HG03521 (cell line): ENCODE data around the gene DIP2C.
"Not testable (repeated sequence)": the region's sequence is repeated elsewhere in the genome, so short reads cannot be mapped to it uniquely, and the experiment has no call there.

Experiments used
- ATAC-seq: cut with Tn5 transposase; IDR thresholded peaks from one replicate; pipeline ENCODE4 v1.9.1; 2021; ENCODE audit warnings: mild to moderate bottlenecking, moderate library complexity; ENCODE audit not compliant: unreplicated experiment

Gene DIP2C

DNA sequence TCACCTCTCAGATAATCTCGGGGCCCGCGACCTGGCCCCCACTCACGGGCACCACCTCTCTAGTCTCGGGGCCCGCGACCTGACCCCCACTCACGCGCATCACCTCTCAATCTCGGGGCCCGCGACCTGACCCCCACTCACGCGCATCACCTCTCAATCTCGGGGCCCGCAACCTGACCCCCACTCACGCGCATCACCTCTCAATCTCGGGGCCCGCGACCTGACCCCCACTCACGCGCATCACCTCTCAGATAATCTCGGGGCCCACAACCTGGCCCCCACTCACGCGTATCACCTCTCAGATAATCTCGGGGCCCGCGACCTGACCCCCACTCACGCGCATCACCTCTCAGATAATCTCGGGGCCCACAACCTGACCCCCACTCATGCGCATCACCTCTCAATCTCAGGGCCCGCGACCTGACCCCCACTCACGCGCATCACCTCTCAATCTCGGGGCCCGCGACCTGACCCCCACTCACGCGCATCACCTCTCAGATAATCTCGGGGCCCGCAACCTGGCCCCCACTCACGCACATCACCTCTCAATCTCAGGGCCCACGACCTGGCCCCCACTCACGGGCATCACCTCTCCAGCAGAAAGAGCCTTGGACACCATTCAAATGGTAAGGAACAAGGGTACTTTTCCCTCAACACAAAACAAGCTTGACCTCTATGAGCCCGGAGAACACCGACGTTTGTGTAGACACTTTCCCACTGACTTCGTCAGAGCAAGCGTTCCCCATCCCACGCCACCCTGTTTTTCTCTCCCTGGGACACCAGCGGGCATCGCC, 104.8 kb downstream of the DIP2C start:
- ATAC-seq, result not testable (repeated sequence)

DNA sequence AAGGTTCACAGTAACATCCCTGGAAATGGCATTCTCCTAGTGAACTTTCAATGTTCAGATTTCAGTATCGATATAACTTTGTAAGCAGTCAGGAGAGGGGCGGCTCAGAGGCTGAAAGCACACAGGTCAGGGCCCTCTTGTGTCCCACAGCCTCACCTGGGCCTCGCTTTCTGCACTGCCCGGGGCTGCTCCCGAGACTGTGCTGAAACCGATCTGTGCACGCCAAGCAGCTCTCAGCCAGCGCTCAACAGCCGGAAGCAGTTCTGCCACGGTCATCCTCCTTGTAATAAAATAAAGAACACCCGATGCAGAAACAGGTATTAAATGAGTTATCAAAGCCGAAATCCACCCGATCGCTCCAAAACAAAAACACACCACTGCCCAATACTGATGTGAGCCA, 106.0 kb downstream of the DIP2C start:
- no peak for ATAC-seq

DNA sequence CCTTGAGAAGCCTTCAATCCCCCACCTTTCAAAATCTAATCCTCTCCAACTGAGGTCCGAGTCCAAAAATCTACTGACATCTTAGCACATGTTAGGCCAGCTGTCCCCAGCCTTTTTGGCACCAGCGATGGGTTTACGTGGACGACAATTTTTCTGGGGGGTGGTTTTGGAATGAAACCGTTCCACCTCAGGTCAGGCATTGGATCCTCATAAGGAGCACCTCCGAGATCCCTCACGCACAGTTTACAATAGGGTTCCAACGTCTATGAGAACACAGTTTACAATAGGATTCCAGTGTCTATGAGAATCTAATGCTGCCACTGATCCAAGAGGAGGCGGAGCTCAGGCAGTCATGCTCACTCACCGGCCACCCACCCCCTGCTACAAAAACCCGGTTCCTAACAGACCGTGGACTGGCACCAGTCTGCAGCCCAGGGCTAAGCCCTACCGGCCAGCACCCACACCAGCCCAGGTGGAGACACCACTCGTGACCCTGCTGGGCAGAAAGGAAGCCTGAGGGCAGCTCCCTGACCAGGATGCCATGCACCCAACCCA, 107.6 kb downstream of the DIP2C start:
- no peak for ATAC-seq

DNA sequence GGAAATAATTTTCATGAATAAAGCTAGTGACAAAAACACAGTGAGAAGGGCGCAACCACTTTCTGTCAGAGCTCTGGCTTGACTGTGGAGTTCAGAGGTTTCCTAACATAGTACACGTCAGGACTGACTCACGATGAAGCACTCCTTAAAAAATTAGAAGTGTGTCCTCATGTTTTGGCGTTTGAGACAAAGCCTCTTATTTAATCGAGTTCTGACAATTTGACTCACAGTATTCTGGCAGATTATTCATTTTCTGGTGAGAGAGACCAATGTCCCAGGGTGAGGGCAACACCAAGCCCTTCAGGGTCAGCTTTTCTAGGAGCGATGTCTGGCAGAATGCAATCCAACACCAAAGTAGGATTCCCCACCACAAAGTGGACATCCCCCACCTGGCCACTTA, 108.7 kb downstream of the DIP2C start:
- ATAC-seq, result no peak

DNA sequence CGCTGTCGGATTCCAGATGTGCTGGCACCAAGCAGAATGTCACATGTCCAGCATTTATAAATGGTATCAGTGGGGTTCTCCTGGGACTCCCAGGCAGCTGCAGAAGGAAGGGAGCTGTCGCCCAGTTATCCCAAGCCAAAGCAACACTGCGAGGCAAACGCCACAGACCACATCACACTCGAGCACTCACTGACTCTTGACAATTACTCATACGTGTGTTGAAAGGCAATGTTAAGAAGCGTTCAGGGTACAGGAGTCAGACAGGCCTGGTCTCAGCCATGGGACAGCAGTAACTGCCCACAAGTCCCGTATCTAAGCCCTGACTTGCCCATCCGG, 113.4 kb downstream of the DIP2C start:
- no peak for ATAC-seq

DNA sequence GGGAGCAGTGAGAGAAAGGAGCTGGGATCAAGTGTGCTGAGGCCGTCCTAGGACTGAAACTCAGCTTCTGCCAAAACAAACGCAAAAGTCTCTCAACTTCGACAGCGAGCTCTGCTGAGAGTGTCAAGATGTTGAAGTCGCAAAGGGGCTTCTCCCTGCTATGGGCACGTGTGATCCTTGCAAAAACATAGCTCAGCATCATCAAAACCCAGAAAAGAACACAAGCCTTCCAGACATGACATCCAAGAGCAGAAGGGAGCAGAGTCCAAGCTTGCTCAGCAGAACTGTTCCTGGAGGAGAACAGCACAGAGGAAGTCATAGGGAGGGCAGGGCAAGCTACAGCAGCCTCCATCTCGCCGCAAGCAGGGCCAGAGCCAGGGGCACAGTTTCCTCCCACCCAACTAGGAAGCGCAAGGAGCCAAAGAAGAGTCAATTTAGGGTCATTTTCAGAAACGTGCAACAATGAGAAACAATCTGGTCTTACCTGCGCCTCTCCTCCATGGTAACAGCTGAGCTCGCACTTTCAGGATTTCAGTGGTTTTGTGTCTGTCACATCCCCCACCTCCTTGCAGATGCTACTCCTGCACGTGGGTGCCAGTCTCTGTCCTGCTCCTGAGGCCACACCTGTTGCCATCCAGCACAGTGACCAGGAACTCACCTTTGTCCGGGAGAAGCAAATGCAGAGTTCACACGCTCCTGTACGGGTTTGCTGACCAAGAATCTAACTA, 113.9 kb downstream of the DIP2C start:
- no peak for ATAC-seq

DNA sequence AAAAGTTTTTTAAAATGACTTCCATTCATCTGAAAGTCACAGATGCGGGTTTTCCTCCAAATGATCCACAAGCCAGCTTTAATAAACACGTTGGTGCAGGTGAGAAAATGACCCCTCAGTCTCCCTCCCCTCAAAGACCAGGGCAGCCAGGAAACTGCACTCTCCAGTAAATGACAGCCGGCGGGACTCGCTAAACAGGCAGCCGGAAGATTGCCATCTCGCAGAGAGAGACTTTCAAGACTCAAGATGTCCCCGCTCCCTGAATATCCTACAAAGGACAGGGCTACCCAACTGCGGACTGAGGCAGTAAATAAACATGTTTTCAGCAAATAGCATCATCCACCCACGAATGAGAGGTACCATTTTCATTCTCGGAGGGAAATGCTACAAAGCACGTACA, 116.8 kb downstream of the DIP2C start:
- no peak for ATAC-seq

DNA sequence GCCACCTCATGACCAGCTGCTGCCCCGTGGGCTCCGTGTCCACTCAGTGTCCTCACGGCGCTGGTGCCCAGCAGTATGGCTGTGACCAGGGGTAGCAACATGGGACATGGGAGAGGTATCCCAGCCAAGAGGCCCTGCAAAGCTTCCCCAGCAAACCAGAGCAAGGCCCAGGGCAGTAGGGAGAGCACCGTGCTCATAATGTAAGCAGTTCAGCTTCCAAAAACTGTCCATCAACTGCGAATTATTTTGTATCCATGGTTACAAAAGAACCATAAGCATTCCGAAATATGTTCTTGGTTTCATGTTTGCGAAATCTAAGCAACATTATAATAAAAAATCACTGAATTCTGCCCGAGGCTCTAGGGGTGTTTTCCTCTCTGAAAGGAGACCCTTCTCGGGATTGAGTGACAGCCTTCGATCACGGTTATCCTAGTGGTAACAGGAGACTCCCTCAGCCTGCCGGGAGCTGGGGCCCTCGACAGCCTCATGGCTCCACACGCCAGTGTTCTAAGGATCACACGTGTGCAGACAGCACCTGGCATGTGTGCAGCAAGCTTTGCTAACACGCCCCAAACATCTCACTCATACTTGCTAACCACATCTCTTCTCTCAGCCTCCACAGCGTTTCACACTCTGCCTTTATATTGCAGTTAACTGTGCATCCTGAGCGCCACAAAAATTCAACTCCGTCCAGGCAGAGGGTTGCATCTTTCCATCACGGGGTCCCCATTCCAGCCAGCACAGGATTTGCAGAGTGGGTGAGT, 117.6 kb downstream of the DIP2C start:
- no peak for ATAC-seq

DNA sequence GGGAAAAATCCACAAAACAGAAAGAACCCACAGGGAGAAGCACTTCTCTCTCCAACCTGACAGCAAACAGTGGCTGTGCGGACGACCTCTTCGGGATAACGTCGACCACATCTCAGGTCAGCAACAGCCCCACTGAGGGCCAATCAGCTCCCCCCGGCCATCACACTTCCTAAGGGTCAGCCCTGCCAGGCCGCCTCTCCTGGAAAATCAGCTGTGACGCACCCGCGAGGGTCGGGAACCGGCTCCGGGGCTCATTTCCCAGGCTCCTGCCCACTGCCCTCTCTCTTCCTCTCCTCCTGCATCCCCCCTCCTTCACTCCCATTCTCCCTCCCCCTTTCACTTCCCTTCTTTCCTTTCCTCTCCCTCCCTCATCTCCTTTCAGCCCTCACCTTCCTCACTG, 118.3 kb downstream of the DIP2C start:
- no peak for ATAC-seq

DNA sequence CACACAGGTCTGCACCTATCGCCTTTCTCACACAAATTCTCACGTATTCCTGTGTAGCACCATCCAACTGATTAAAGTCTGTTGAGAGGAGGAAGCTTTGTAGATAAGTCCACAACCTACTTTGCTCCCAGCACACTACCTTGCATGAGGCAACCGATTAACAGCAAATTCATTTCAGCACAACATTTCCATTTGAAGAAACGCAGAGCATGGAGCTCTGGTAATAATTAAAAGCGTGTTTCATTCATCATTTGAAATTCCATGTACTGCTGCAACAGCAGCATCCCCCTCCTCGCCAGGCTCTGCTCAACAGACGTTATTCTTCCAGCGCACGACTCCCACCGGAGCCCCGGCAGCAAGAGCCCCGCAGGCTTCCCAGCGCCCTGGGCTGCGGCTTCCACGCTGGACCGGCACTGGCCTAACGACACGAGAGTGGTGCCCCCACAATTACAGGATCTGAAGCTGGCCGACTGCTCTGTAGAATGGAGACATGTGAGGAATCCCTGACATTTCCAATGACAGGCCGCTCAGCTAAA, 118.8 kb downstream of the DIP2C start:
- no peak for ATAC-seq

DNA sequence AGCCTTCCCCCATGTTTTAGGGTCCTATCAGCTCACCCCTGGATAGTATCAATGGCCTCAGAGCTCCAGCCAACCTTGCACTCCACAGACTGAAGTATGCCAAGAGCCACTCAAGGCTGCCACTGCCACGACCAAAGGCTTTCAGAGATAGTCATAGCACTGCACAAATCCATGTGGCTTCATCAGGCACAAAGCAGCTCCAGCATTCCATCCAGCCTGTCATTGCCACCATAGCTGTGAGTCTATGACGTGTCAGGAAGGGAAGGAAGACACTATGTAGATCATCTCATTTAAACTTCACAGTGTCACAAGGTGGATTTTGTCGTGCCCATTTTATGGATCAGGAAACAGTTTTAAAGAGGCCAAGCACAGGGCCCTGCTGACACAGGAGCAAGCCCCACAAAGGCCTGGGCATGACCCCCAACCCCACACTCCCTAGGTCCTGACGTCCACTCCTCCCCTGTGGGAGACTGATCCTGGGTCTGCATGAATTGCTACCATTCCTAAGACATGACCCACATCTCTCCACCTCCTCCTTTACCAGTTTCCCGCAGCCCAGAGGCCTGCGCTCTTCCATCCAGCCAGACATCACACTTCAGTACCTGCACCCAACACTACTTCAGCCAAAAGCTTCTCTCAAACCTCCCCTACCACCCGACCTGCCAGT, 119.4 kb downstream of the DIP2C start:
- ATAC-seq, result no peak

DNA sequence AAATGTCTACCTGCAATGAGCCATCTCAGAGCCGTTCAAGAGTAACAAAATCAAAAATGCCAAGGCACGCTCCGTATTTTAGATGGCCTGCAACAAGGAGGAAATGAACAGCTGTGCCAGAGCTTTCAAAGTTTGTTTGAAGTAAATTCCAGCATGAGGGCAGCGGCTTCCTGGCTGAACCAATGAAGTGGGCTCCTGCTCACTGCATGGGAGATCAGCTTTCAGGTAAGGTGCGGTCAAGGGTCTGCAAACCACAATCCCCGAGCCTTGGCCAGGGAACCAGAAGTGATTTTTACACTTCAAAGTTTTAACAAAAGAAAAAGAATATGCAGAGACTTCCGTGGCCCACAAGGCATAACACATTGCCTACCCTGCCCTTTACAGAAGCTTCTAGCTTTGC, 120.6 kb downstream of the DIP2C start:
- ATAC-seq, result no peak

DNA sequence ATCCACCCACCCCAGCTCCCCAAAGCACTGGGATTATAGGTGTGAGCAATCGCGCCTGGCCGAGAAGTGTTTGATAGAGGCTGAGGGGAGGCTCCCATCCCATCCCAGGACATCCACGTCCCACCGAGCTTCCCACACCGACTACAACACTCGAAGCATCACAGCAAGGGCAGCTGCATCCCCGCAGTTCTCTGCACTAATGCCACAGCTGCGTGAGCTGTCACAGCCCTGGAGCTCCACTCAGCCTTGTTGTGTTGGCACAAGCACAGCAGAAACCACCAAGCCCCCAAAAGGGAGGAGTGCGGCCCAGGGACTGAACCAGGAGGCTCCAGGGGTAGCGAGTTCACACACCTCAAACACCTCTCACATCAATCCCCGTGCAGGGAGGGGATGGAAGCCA, 121.6 kb downstream of the DIP2C start:
- no peak for ATAC-seq

DNA sequence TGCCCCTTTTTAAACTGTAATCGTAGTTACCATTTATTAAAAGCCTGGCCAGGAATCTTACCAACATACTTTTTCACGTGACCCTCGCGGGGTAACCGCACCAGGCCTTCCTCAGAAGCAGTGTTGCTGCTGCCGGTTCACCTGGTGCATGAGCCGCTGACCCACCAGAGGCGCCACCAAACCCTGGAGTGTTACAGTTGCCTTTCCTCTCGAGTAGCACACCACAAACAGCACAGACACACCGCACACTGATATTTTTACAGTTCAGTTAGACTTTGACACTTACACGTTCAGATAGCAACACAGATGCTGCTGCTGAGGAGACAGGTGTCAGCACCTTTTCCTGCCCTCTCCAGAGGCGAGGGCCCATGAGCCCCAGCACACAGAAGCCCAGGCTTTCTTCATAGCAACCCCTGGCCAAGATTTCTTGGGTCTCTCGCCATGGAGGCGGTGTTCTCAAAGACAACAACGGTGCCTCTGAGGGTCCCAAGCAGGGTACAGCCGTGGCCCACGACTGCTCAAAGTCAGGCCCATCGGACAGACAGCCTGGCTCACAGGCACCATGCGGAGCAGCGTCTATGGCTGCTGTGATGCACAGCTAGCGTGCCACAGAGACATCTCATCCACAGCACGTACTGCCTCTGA, 123.1 kb downstream of the DIP2C start:
- no peak for ATAC-seq

DNA sequence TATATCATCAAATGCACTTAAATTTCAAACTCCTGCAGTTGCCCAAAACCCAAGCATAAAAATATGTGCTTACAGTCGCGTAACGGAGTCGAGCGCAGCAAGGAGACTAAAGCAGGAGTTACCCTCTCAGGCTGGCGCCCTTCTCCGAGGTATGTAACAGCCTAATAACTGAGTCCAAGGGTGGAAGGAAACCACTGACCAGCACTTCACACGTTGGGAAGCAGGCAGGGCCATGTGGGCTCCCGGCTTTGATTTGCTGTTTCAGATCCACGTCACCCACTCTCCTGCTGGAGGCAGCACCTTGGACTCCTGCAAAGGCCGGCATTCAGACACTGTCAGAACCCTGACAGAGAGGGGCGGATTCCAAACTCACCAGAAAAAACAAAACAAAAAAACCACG, 123.8 kb downstream of the DIP2C start:
- no peak for ATAC-seq

DNA sequence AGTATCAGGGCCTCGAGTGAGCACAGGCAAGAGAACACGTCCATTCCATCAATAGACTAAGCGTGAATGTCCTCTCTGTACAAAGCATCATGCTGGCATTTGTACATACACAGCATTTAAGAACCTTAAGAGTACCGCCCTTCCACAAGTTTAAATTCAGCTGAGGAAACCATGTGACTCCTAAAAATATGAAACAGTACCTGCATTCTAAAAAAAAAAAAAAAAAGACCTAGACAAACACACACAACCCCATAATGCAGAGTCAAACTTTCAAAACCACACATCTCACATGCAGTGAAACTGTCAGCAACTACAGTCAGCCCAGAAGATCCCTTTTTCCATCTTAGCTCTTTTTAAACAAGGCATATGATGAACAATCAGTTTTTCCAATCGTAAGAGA, 124.3 kb downstream of the DIP2C start:
- no peak for ATAC-seq

DNA sequence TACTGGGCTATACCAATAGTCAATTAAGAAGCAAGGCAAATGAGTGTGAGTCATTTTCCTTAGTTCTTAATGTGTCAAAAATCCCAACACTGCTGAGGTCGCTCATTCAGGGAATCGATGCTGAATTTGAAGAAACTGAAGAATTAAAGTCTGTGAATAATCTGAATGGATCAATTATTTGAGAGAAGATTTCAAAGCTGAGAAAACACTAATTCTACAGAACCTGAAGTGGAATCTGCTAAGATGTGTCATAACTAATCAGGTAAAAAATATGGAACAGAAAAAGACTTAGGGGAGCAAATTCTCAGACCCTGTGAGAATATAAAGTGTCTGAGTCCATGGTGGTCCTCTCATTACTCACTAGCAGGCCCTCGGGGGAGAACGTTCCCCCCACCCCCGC, 125.6 kb downstream of the DIP2C start:
- no peak for ATAC-seq

DNA sequence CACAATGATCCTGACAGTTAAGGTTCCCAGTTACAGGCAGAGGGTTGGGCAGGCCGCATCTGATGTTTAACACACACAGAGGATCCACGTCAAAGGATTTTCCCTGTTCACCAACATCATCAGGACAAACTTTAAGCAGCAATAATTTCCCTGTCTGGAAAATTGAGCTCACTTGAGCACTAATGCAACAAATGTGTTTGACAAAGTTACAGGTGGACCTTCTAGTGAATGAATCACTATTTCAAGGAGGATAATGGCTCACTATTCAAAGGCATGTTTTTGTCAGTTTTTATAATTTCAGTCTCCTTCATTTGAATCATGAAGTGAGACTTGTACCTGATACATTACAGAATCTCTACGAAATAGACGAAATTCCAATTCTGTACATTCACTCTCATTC, 127.3 kb downstream of the DIP2C start:
- ATAC-seq, result no peak

DNA sequence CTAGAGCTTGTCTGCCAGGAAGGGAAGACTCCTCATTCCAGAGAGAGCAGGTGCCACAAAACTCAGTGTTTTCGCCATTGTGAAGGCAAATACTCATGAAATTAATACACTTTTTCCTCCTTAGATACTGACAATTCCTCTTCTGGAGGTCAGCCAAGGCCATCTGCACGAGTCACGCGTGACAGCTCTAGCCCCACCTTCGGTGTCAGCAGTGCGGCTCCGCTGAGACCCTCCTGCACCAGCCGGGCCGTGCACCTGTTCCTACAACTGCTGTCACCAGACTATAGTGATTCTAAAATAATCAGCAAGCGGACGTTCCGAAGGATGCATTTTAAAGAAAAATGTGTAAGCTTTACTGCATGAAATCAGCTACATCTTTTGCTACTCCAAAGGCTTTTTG, 127.7 kb downstream of the DIP2C start:
- no peak for ATAC-seq

DNA sequence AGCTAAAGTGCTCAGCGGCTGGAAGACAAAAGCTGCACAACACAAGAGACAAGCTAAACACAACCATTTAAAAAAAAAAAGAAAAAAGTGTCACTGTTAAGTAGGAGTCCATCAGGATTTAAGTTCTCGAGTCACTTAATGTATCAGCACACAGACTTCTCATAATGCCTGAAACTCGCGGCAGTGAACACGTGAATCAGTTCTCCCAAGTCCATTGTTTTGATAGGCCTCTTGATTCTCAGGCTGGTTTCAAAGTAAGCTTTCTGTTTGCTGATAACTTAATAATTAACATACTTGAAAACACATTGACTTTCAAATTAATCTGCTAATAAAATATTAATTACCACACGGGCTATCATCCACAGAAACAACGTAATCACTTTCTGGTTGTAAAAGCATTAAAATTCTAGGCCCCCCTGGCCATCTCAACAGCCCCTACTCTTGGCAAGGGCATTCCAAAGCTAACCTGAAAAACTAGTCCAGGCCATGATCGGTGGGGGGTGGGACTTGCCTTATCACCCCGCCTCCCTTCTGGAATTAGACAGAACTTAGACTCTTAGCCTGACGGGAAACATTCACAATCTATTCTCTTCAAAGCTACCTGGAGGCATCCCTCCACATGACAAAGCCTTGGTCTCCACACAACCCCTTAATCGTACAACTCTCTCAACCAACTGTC, 129.0 kb downstream of the DIP2C start:
- no peak for ATAC-seq
